ENCODE measurements around the gene RERG.

- TF ChIP-seq CTCF (IDR thresholded peaks at IDR 0.05) (no peak), ZFX (IDR thresholded peaks at IDR 0.05; ENCODE audit: borderline replicate concordance) (no peak)
Measured at GRCh38 chr12:15270591-15270990, 49.4 kb upstream of the RERG start.
